BLaER1 (cell line): Measurements from ENCODE around the gene MRPL48.
A peak's percentile ranks its signal among the peaks of the same experiment; 100 is the strongest.
"Not testable (repeated sequence)": the region's sequence is repeated elsewhere in the genome, so short reads cannot be mapped to it uniquely, and the experiment has no call there.

Source experiments
- H3K27ac ChIP-seq: shearing (Covaris generic); formaldehyde crosslinking; 2 replicates; pipeline ENCODE4 v1.8.1; 2022
- H3K27me3 ChIP-seq: shearing (Covaris generic); formaldehyde crosslinking; 2 replicates; pipeline ENCODE4 v1.8.1; 2022
- H3K36me3 ChIP-seq: shearing (Covaris generic); formaldehyde crosslinking; 2 replicates; pipeline ENCODE4 v1.8.1; 2022
- H3K4me1 ChIP-seq: shearing (Covaris generic); formaldehyde crosslinking; 2 replicates; pipeline ENCODE4 v1.8.1; 2022
- H3K4me2 ChIP-seq: shearing (Covaris generic); formaldehyde crosslinking; 2 replicates; pipeline ENCODE4 v1.8.1; 2022
- H3K4me3 ChIP-seq: shearing (Covaris generic); formaldehyde crosslinking; 2 replicates; pipeline ENCODE4 v1.8.1; 2022
- H3K9ac ChIP-seq: shearing (Covaris generic); formaldehyde crosslinking; 2 replicates; pipeline ENCODE4 v1.8.1; 2022
- H3K9me3 ChIP-seq: shearing (Covaris generic); formaldehyde crosslinking; 2 replicates; pipeline ENCODE4 v1.8.1; 2022
- H4K20me1 ChIP-seq: shearing (Covaris generic); formaldehyde crosslinking; 2 replicates; pipeline ENCODE4 v1.8.1; 2022
- Cebpa-rat ChIP-seq: shearing (Covaris generic); IDR thresholded peaks from 2 replicates; pipeline ENCODE4 v1.8.1; 2022

MRPL48 gene

GRCh38 chr11:73762732-73763131, 24.9 kb upstream of the MRPL48 start:
- Histone ChIP-seq H3K27ac (no peak overlapping the region), H3K27me3 (no peaks in the 10 kb centered on the region), H4K20me1 (peaks cover 21% of the 10 kb centered on the region), H3K4me1 (peaks cover 19% of the 10 kb centered on the region), H3K36me3 (no peaks in the 10 kb centered on the region), H3K9me3 (no peaks in the 10 kb centered on the region), H3K9ac (no peak overlapping the region), H3K4me2 (no peak overlapping the region), H3K4me3 (no peak overlapping the region)
- TF ChIP-seq Cebpa-rat, result no peak

GRCh38 chr11:73766763-73767162, 20.9 kb upstream of the MRPL48 start:
- Histone ChIP-seq H4K20me1 (no peaks in the 10 kb centered on the region), H3K9ac (no peak overlapping the region), H3K27ac (no peak overlapping the region), H3K36me3 (no peaks in the 10 kb centered on the region), H3K4me1 (no peaks in the 10 kb centered on the region), H3K27me3 (no peaks in the 10 kb centered on the region), H3K9me3 (no peaks in the 10 kb centered on the region), H3K4me2 (no peak overlapping the region), H3K4me3 (no peak overlapping the region)
- TF ChIP-seq Cebpa-rat, result no peak

- H3K9me3 ChIP-seq, result peaks cover 18% of the 10 kb centered on the region
- not testable (repeated sequence) for H3K4me2 ChIP-seq, H3K36me3 ChIP-seq, H3K4me1 ChIP-seq, H3K27me3 ChIP-seq, H3K27ac ChIP-seq, H3K4me3 ChIP-seq, H3K9ac ChIP-seq, H4K20me1 ChIP-seq
These were observed 16.9 kb upstream of the MRPL48 start for GRCh38 chr11:73770811-73771210.

- no peaks in the 10 kb centered on the region for H3K36me3 ChIP-seq
- H3K27me3 ChIP-seq, result no peaks in the 10 kb centered on the region
- peak overlapping the region; percentile 89 for H3K27ac ChIP-seq
- H3K4me1 ChIP-seq, result peaks cover 15% of the 10 kb centered on the region
- peak overlapping the region; percentile 85 for H3K4me2 ChIP-seq
- no peaks in the 10 kb centered on the region for H4K20me1 ChIP-seq
- H3K4me3 ChIP-seq, result peak overlapping the region; percentile 70
- TF ChIP-seq Cebpa-rat, result no peak
- peak overlapping the region; percentile 86 for H3K9ac ChIP-seq
- peaks cover 24% of the 10 kb centered on the region for H3K9me3 ChIP-seq
These were observed 8.4 kb upstream of the MRPL48 start for GRCh38 chr11:73779084-73779902.

GRCh38 chr11:73781303-73781702, 6.4 kb upstream of the MRPL48 start:
- Histone ChIP-seq H3K36me3 (no peaks in the 10 kb centered on the region), H4K20me1 (no peaks in the 10 kb centered on the region), H3K9me3 (peaks cover 9% of the 10 kb centered on the region; the same call in 1 of the 2 replicates), H3K27me3 (no peaks in the 10 kb centered on the region), H3K4me3 (no peak overlapping the region), H3K9ac (no peak overlapping the region), H3K4me1 (peaks cover 15% of the 10 kb centered on the region), H3K27ac (no peak overlapping the region), H3K4me2 (no peak overlapping the region)
- TF ChIP-seq Cebpa-rat, result no peak

GRCh38 chr11:73783483-73784020, 4.1 kb upstream of the MRPL48 start:
- no peak for TF ChIP-seq Cebpa-rat
- H3K9ac ChIP-seq, result no peak overlapping the region
- H3K4me3 ChIP-seq, result no peak overlapping the region
- H3K27ac ChIP-seq, result no peak overlapping the region
- no peaks in the 10 kb centered on the region for H3K27me3 ChIP-seq
- H3K36me3 ChIP-seq, result no peaks in the 10 kb centered on the region
- H3K4me2 ChIP-seq, result no peak overlapping the region
- H4K20me1 ChIP-seq, result no peaks in the 10 kb centered on the region
- H3K4me1 ChIP-seq, result peaks cover 25% of the 10 kb centered on the region
- no peaks in the 10 kb centered on the region for H3K9me3 ChIP-seq

GRCh38 chr11:73784080-73784634, 3.5 kb upstream of the MRPL48 start:
- Histone ChIP-seq H3K9ac (no peak overlapping the region), H3K36me3 (no peaks in the 10 kb centered on the region), H3K27me3 (no peaks in the 10 kb centered on the region), H3K4me2 (no peak overlapping the region), H3K4me3 (no peak overlapping the region), H3K27ac (no peak overlapping the region), H3K9me3 (no peaks in the 10 kb centered on the region), H3K4me1 (peaks cover 25% of the 10 kb centered on the region), H4K20me1 (no peaks in the 10 kb centered on the region)
- TF ChIP-seq Cebpa-rat, result no peak

- H3K4me1 ChIP-seq, result peaks cover 27% of the 10 kb centered on the region
- H3K27ac ChIP-seq, result no peak overlapping the region
- no peaks in the 10 kb centered on the region for H4K20me1 ChIP-seq
- no peak overlapping the region for H3K4me2 ChIP-seq
- no peak overlapping the region for H3K9ac ChIP-seq
- H3K9me3 ChIP-seq, result no peaks in the 10 kb centered on the region
- H3K27me3 ChIP-seq, result no peaks in the 10 kb centered on the region
- H3K36me3 ChIP-seq, result no peaks in the 10 kb centered on the region
- no peak overlapping the region for H3K4me3 ChIP-seq
- no peak for TF ChIP-seq Cebpa-rat
These were observed 2.9 kb upstream of the MRPL48 start for GRCh38 chr11:73784734-73785133.

- not testable (repeated sequence) for H3K27ac ChIP-seq, H4K20me1 ChIP-seq, H3K36me3 ChIP-seq, H3K27me3 ChIP-seq, H3K4me3 ChIP-seq, H3K9me3 ChIP-seq, H3K9ac ChIP-seq, H3K4me2 ChIP-seq
- H3K4me1 ChIP-seq, result peaks cover 20% of the 10 kb centered on the region
These were observed 2.2 kb upstream of the MRPL48 start for GRCh38 chr11:73785467-73785866.

- Histone ChIP-seq H3K9ac (peak overlapping the region; percentile 87), H3K27me3 (no peaks in the 10 kb centered on the region), H3K4me2 (peak overlapping the region; percentile 82), H3K27ac (peak overlapping the region; percentile 94), H3K9me3 (no peaks in the 10 kb centered on the region), H3K4me1 (peaks cover 20% of the 10 kb centered on the region), H3K36me3 (peaks cover 13% of the 10 kb centered on the region), H4K20me1 (no peaks in the 10 kb centered on the region), H3K4me3 (peak overlapping the region; percentile 70)
- TF ChIP-seq Cebpa-rat, result no peak
These were observed 527 bp upstream of the MRPL48 start for GRCh38 chr11:73787051-73787642.
